SKM-1 treated with dmso at 0.1 percent for 144 hours (cell line): ENCODE results near the gene IGFBPL1.

Experiments used
- DNase-seq: peaks from one replicate; lab custom pipeline; 2025; ENCODE audit not compliant: unreplicated experiment; lab: John Stamatoyannopoulos, UW

IGFBPL1 gene

GRCh38 chr9:38432922-38433510 is 8.8 kb upstream of the IGFBPL1 start:
- peak; percentile 31 for DNase-seq

DNA sequence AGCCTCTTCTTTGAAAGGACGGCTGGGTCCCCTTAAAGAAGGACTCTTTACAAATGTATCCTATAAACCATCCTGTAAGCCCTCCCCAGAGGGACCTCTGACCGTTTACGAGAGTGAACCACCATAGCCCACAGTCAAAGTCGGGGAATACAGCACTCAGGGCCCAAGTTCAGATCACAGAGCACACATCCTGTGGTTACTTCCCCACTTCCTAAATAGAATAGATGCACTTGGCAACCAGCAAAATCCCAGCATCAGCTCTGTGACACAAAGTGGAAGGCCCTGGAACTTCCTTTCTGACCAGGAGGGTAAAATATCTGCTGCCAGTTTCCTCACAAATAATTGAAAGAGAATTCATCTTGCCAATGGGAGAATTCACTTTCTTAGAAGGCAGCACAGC is 6.9 kb upstream of the IGFBPL1 start:
- peak; percentile 25 for DNase-seq

DNA sequence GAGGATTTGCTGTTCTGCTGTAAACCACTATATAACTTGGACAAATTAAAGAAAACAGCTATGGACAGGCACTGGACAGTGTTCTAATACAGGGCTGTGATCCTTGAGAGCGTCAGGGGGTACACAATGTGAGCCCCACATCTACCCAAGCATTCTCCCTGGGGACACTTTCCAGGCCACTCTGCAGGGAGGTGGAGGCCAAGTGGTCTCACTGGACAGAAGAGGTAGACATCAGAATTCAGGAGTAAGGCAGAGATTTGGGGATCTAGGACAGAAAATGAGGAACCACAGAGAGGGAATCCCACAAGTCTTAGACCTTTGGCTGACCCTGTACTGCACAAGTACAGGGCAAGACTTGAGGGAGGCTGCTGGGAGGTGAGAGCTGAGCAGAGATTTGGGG is 3.8 kb upstream of the IGFBPL1 start:
- no peak for DNase-seq

DNA sequence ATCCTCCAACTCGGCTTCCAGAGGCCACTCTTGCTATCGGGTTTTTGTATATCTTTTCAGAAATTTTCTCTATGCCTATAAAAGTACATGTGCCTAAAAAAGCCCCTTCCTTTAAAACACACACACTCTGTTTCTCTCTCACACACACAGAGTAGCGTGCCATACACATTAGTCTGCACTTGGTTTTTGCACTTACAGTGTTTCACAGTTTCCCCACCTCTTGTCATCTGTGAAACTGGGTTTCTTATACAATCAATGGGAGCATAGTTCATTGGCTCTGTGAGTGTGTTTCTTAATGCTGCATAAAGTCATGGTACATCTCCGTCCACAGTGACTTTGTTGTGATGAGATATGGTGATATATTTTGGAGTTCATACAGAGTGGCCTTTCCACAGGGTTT is 664 bp upstream of the IGFBPL1 start:
- DNase-seq: no peak

- no peak for DNase-seq
Observed at GRCh38 chr9:38423273-38423972, 831 bp downstream of the IGFBPL1 start.

GRCh38 chr9:38422555-38423260 is 1.5 kb downstream of the IGFBPL1 start:
- DNase-seq: no peak

DNA sequence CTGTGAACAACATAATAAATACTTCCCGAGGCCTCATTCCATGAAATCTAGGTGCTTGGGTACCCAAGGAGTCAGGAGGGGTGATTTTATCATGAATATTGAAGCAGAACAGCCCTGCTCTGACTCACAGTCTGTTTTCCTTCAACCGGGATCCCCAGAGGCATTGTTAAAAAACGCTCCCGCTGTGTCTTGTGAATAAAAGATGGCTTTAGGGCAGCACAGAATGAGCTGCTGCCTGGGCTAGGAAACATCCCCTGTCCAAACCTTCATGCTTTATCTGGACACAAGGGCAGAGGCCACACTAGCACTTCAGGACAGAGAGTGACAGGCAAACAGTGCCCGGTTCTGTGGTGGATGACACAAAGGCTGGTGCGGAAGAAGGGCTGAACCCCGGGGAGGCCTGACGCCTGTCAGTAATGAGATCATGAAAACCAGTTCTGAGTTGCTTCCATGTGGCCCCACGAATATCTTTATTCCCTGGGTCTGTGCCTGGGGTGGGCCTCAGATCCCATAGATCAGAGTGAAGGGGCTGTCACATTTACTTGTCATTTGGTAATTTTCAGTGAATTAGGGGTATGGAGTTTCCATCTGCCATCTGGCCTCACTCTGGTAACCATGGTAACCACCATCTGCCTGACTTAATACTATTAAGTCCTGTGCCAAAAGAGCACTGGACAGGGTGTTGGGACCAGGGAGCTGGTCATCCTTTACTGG is 2.6 kb downstream of the IGFBPL1 start:
- DNase-seq: no peak

DNA sequence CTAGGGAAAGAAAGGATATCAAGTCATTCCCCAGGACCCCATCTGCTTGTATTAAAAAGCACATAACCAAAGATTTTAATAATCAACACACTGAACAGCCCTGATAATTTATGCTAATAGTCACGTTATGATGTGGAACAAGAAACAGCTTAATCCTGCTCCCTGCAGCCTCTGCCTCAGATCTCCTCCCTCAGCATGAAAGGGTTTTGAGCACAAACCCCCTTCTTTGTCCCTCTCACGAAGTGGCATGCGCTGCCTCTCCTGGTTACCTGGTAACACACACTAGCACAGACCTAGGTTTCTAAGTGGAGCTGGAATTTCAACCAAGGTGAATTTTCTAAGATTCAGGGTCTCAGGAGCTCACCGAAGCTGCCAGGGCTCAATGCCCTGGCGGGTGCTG is 5.1 kb downstream of the IGFBPL1 start:
- no peak for DNase-seq

GRCh38 chr9:38418366-38418765 is 5.9 kb downstream of the IGFBPL1 start:
- DNase-seq: no peak

GRCh38 chr9:38417003-38417945 is 7.0 kb downstream of the IGFBPL1 start:
- peak; percentile 41 for DNase-seq

DNA sequence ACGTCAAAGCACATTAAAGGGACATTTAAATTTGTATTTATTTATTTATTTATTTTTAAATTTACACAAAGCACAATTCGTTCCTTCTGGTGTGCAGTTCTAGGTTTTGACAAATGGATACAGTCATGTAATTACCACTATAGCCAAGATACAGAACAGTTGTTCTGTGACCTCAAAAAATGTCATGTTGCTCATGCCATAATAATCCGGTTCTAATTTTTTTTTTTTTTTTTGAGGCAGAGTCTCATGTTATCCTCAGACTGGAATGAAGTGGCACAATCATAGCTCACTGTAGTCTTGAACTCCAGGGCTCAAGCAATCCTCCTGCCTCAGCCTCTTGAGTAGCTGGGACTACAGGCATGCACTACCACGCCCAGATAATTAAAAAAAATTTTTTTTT is 7.8 kb downstream of the IGFBPL1 start:
- no peak for DNase-seq

- DNase-seq: no peak
Observed at GRCh38 chr9:38415856-38416255, 8.4 kb downstream of the IGFBPL1 start.

DNA sequence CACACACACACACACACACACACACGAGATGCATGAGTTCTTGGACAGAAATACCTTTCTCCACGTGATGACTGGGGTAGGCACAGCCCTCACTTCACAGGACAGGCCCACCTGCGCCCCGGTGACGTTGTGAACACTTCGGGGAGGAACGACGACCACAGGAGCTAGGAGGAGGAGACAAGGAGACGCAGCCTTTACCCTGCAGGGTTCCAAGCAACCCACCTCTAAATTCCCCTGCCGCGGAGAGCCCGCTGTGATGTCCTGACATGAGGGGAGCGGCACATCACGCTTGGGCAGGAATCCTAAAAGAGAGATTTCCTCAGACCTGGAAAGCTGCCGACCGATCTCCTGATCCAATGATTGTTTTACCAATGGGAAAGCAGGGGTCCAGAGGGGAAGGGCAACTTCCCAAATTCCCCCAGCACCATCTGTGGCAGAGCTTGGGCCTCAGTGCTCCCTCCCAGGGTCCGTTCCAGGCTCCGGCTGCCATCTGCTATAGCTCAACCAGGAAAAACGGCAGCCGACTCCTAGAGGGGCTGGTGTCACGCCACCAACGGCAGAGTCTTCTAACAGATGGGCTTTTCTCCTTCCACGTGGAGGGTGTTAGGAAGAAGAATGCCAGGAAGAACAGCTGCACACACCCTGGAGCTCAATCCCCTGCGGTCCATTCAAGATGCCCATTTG is 10.1 kb downstream of the IGFBPL1 start:
- no peak for DNase-seq

GRCh38 chr9:38413283-38413682 is 11.0 kb downstream of the IGFBPL1 start:
- no peak for DNase-seq

- no peak for DNase-seq
Observed at GRCh38 chr9:38412751-38413150, 11.5 kb downstream of the IGFBPL1 start.

- no peak for DNase-seq
Observed at GRCh38 chr9:38408719-38409118, 15.5 kb downstream of the IGFBPL1 start.

DNA sequence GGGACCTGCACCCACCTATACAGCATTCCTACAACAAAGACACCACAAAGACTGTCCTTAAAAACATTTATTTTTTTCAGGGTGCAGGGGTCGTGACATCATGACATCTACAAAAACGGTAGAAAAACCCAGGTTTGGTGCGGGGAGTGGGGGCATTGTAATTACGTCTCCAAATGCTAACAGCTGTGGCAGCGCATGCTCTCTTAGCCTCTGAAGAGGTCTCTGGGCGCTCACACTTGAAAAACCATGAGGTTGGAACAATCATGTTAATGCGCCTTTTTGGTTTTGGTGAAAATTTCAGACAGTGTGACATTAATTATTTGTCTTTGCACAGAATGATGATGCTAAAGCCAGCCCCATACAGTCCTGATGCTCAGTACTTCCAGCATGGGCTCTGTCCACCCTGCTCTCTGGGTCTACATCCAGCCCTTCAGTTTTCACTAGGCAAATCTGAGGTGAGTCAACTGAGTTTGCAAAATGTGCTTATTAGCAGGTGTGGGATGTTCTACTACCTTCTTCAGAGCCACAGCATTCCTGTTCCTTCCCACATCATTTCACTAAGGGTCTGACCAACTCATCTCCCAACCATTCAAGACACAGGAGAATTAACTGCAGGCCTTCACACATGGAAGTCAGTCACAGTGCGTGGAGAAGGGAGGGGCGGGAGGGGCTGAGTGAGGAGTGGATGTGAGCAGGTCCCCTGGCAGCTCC is 17.6 kb downstream of the IGFBPL1 start:
- DNase-seq: no peak

- no peak for DNase-seq
Observed at GRCh38 chr9:38405785-38406184, 18.5 kb downstream of the IGFBPL1 start.

DNA sequence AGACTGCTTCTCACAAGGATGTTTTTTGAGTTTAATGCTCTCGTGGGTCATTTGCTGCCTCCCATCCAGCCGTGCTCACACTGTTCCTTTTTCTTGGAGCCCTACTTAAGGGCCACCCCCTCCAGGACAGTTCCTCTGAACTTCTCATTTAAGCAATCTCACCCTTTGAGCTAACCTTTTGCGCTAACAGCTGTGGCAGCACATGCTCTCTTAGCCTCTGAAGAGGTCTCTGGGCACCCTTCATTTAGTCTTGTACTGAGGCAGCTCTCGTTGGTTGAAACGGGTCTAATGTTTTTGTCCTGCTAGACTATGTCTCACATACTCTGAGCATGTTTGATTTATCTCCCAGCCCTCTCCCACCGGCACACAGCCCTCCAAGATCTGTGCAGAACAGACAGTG is 19.9 kb downstream of the IGFBPL1 start:
- peak; percentile 37 for DNase-seq
